ENCODE data around the gene ANXA2.

ANXA2 gene

GRCh38 chr15:60399246-60399915 is 1.6 kb upstream of the ANXA2 start:
- DNase-seq (ENCODE audit: low spot score) = no peak
- TF ChIP-seq CTCF (IDR thresholded peaks at IDR 0.05; ENCODE audit: extremely low read depth, missing control alignments) = no peak

- DNase-seq (ENCODE audit: low spot score) = peak; percentile 87
- TF ChIP-seq CTCF (IDR thresholded peaks at IDR 0.05; ENCODE audit: extremely low read depth, missing control alignments) = no peak
Observed at GRCh38 chr15:60396958-60397771, 621 bp downstream of the ANXA2 start.

GRCh38 chr15:60396560-60396957 is 1.2 kb downstream of the ANXA2 start:
- TF ChIP-seq CTCF (IDR thresholded peaks at IDR 0.05; ENCODE audit: extremely low read depth, missing control alignments) = no peak
- DNase-seq (ENCODE audit: low spot score) = no peak

- TF ChIP-seq CTCF (IDR thresholded peaks at IDR 0.05; ENCODE audit: extremely low read depth, missing control alignments) = no peak
- no peak for DNase-seq (ENCODE audit: low spot score)
Observed at GRCh38 chr15:60396100-60396499, 1.7 kb downstream of the ANXA2 start.

- no peak for TF ChIP-seq CTCF (IDR thresholded peaks at IDR 0.05; ENCODE audit: extremely low read depth, missing control alignments)
- DNase-seq (ENCODE audit: low spot score) = no peak
Observed at GRCh38 chr15:60395276-60396011, 2.3 kb downstream of the ANXA2 start.

GRCh38 chr15:60394689-60395097 is 3.1 kb downstream of the ANXA2 start:
- no peak for TF ChIP-seq CTCF (IDR thresholded peaks at IDR 0.05; ENCODE audit: extremely low read depth, missing control alignments)
- no peak for DNase-seq (ENCODE audit: low spot score)

All from GM20000 (cell line).